GM08714 (cell line): ENCODE measurements around the gene SLC25A42.
"Not testable (repeated sequence)": the region's sequence is repeated elsewhere in the genome, so short reads cannot be mapped to it uniquely, and the experiment has no call there.

Experiments used
- H3K4me3 ChIP-seq: fragments of 200-500 bp; sonication (Bioruptor generic); 2 replicates; pipeline ENCODE4 v1.5.1; 2014; ENCODE audit warnings: mild to moderate bottlenecking, low read length, inconsistent platforms
- ZNF274 ChIP-seq: IDR thresholded peaks from 2 replicates; pipeline ENCODE4 v1.6.1; 2012; ENCODE audit warnings: mild to moderate bottlenecking, low read depth, low read length

Gene SLC25A42, protein sequence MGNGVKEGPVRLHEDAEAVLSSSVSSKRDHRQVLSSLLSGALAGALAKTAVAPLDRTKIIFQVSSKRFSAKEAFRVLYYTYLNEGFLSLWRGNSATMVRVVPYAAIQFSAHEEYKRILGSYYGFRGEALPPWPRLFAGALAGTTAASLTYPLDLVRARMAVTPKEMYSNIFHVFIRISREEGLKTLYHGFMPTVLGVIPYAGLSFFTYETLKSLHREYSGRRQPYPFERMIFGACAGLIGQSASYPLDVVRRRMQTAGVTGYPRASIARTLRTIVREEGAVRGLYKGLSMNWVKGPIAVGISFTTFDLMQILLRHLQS

DNA sequence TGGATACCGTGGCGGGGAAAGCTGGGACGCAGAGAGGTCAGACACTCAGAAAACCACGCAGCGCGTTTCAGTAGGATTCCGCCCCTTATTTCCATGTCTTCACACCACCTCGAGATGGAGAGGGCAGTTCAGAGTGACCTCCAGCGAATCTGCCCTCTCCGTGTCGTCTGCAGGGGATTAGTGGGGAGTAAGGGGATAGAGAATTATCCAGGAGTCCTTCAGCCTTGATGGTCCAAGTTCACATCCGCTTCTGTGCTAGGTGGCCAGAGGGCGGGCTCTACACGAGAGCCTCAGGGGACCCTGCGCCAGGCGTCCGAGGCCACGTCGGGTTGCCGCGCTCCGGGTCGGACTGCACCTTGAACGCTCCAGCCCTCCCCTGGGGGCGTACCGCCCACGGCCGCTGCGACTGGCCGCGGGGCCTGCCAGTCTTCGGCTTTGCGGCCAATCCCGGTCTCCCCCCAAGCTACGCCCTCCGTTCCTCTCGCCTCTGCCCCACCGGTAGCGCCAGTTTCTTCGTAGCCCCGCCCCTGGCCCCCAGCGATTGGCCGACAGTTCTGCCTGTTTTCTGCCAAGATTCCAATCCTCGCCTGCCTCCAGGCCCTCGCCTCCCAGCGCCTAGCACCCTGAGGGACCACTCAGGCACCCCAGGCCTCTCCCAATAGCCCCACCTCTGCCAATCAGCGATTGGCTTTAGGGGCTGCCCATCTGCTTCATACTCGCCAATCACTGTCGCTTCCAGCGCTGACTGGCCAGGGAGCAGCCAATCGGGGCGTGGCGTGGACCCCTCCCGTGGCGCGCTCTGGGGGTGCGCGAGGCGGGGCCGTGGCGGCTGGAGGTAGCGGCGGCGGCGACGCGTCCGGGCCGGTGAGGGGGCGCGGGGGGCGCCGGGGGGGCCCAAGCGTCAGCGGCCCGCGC is at the start of gene SLC25A42:
Gene SLC25A42 (plus strand): TSS at position 812 of the 915 bp plus-strand sequence. CDS start 32,131 bp downstream, outside the sequence.
- peak within 1 kb of the TSS; percentile 77 for H3K4me3 ChIP-seq
- TF ChIP-seq ZNF274 = no peak

DNA sequence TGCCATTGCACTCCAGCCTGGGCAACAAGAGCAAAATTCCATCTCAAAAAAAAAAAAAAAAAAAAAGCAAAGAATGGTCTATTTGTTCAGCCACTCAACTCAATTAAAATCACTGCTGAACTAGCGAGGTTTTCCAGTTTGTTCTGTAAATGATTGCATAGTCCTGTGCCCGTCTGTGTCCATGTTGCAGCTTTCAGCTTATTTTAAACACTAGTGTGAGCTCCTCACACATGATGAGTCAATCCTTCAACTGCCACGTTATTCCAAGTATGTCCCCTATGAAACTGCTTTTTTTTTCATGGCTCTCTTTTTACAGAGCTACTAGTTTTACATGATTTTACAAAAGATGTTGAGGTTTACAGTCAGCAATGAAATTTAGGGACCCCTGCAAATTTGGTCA is 42.7 kb upstream of the SLC25A42 start:
- no peak overlapping the region for H3K4me3 ChIP-seq
- TF ChIP-seq ZNF274 = no peak

DNA sequence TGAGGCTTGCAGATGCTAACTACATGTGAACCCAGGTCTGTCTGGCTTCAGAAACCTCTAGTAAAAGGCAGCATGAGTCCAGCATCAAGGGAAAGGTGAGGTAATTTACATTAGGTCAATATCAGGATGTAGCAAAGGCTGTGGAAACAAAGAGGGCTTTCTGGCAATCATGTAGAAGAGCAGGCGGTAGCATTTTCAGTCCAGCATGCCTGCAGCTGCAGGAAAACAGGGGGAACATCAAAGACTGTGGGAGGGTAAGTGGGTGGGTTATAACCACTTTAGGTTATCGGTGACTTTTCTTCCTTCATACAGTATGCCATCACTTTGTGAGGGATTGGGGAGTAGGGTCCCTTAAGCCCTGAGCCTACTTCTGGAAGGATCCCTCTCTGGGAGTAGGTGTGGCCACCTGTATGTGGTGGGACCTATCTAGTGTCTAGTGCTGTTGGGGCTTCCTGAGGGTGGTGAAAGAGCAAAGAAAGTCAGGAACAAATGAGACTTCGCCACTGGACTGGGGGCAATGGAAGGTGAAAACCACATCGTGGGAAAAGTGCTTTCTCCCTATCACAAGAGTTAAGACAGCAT is 41.3 kb upstream of the SLC25A42 start:
- H3K4me3 ChIP-seq = no peak overlapping the region
- no peak for TF ChIP-seq ZNF274

DNA sequence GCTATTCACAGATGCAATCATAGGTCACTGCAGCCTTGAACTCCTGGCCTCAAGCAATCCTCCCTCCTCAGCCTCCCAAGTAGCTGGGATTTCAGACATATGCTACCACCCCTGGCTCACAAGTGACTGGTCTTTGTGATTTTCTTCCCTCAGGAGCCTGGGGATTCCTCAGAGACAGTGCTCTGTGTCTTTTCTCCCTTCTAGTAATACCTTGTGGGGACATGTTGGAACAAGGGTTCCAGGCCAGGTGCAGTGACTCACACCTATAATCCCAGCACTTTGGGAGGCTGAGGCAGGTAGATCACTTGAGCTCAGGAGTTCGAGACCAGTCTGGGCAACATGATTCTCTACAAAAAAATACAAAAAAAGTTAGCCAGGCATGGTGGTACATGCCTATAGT is 40.4 kb upstream of the SLC25A42 start:
- H3K4me3 ChIP-seq = not testable (repeated sequence)

DNA sequence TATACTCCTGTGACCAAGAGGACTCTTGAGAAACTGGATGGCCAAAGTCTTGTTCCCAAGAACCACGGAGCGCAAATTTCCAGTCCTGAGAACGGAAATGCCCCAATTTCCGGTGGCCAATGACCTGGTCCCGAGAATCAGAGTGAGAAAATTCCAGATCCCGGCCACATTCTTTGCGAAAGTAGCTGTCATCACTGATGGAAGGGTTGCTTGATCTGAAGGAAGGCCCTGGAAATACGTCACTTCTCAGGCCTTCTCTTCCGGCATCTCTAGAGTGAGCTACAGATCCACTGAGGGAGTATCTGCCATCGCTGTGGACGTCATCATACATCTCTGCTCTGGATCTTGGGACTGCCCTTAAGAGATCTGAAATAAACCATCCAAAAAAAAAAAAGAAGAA is 37.9 kb upstream of the SLC25A42 start:
- H3K4me3 ChIP-seq = no peak overlapping the region
- TF ChIP-seq ZNF274 = no peak

DNA sequence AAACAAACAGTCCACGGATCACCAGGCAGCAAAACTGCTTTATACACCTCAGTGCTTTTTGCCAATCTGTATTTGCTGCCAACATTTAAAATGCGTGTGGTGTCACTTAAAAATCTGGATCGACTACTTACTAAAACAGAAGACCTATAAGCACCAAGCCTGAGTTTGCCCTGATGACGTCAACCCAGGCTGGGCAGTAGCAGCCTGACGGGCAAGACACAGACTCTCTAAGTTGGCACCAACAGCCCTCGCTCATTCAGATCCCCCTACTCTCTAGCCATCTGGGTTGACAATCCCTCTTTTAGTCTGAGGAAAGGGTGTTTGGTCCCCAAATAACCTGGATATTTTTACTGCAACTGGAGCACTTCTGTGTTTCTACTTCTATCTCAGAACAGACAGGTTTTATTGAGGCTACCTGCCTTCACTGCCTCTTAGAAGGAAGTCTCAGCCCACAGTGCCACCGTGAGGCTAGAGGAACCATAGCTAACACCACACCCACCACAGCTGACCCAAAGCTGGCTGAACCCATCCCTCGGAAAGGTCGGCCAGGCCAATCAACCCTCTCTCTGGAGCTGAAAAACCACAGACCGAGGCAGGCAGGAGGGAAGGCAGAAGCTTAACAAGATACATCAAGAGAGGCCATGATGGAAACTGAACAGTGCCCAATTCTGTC is 37.4 kb upstream of the SLC25A42 start:
- H3K4me3 ChIP-seq = no peak overlapping the region
- no peak for TF ChIP-seq ZNF274

DNA sequence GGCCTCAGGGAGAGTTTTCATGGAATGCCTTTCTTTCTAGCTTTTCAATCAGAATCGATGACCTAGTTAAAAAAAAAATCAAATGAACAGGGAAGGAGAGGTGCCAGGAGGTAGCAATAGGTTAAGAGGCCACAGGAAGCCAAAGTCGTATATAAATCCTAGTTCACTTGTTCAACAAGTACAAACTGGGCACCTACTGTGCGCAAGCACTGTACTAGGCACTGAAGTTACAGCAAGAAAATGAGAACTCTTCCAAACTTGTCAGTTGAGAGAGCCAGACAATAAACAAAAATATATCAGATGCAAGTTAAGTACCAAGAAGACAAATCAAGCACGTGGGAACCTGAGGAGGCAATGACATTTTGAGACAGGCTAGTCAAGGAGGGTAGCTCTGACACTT is 36.6 kb upstream of the SLC25A42 start:
- no peak for TF ChIP-seq ZNF274
- no peak overlapping the region for H3K4me3 ChIP-seq

DNA sequence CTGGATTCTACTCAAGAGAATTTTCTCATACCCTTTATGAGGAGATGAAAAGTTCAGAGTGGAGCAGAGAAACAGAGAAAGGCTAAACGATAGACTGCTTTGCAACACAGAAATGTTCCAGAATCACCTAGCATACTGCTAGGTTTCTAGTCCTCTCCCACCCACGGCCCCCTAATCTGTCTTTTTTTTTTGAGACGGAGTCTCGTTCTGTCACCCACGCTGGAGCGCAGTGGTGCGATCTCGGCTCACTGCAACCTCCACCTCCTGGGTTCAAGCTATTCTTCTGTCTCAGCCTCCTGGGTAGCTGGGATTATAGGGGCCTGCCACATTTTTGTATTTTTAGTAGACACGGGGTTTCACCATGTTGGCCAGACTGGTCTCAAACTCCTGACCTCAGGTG is 35.3 kb upstream of the SLC25A42 start:
- no peak for TF ChIP-seq ZNF274
- no peak overlapping the region for H3K4me3 ChIP-seq

DNA sequence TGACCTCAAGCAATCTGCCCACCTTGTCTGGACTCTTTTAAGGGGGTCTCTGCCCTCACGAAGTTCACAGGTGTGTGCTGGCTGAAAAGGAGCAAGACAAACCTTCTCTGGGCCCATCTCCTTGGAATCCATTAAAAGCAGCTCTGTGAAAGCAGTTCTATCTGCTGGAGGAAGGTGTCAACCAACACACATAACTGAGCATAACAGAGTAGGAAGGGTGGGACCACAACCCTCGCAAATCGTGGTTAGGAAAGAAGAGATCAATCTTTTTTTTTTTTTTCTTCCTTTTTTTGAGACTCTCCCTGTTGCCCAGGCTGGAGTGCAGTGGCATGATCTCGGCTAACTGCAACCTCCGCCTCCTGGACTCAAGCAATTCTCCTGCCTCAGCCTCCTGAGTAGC is 31.9 kb upstream of the SLC25A42 start:
- peak overlapping the region; percentile 93; the same call in 1 of the 2 replicates for H3K4me3 ChIP-seq
- TF ChIP-seq ZNF274 = no peak

DNA sequence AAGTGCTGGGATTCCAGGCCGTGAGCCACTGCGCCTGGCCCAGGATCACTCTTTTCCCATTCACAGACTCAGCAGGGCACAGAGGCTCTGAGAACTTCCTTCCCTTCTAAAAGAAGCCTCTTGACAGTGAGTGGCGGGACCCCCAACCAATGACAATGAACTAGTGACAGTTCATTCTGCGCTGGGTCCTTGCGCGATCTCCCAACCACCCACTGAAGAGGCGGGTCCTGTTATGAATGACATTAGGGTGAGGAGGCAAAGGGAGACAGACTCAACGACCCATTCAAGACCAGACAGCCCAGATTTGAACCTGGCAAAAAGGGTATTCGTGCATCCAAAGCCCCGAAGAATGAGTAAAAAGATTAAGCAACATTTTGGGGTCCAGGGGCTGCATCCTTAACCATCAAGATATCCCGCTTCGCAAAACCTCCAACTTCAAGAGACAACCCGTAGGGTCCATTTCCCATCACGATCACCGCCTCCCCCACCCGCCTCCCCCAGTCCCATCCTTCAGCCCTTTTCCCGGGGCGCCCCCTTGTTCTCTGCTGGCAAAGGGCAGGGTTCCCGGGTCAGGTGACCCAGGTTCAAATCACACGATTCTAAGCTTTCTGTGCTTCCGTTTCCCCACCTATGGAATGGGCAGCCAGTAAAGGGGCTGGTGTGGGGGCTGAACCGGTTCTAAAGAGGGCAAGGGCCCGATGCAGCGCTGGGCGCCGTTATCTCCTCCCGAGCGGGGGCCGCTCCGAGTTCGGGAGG is 31.2 kb upstream of the SLC25A42 start:
- no peak for TF ChIP-seq ZNF274

DNA sequence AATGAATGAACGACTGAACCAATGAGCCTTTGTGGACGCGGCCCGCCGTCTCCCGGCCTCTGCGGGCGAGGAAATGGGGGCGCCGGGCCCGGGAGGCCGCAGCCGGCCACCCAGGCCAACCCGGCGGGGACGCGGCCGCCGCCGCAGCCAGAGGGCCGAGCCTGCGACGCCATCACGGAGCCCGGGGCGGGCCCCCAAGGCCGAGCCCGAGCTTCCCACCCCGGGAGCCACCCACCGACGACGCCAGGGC is 30.7 kb upstream of the SLC25A42 start:
- peak overlapping the region; percentile 93 for H3K4me3 ChIP-seq
- TF ChIP-seq ZNF274 = no peak

More for the DNA sequence above, 31.2 kb upstream of the SLC25A42 start:
- H3K4me3 ChIP-seq = peak overlapping the region; percentile 93

DNA sequence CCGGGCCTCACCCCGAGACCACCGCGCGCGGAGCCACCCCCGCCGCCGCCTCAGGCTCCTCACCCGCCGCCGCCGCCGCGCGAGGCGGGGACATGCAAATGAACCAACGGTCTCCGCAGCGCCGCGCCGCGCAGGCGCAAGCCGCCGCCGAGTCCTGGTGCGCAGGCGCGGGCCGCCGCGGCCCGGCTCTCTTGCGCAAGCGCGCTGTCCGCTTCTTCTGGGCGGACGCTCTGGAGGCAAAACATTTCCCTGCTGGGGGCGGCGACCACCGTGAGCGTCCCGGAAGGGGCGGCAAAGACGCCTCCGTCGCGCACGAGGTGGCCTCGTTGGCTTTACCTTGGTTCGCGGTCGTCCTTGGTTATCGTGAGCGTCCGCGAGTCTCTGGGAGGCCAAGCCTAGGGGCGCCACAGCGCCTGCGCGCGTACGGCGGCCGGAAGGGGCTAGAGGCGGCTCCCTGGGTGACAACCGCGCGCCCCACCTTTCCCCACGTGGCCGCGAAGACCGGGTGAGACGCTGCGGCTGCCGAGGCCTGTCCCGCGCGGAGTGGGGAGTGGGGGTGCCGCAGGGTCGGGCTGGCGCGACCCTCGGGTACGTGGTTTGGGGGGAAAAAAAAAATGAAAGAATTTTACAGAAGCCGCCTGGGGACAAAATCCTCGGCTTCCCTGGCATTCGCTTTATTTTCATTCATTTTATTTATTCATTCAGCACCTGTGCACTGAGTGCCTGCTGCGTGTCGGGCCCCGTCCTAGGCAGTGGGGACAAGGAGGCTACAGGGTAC is 30.2 kb upstream of the SLC25A42 start, which contains the start of the genes ARMC6 and SUGP2:
Gene ARMC6 (plus strand): TSS at position 178 of the 778 bp plus-strand sequence. CDS start 607 bp downstream, outside the sequence.
Gene SUGP2 (minus strand): TSS at position 92 of the 778 bp plus-strand sequence. CDS start 2,446 bp downstream, outside the sequence.
- peak within 1 kb of the TSS; percentile 93 for H3K4me3 ChIP-seq
- TF ChIP-seq ZNF274 = no peak

DNA sequence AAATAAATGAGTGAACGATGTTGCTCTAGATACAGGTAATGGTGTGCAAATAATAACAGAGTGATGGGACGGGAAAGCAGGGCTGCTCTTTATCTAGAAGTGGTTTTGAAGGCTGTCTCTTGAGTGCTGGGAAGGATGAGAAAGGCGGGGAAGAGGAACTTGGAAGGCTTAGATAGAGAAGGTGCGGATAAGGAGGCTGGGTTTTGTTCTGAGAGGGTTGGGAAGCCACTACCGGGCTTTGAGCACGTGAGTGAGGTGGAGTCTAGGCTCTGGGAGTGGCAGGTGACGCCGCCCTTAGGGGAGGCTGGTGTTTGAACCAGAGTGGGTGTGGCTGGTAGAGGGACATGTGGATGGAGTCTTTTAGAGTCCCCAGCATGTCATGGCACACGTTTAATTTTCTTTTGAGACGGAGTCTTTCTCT is 29.6 kb upstream of the SLC25A42 start:
- no peak for TF ChIP-seq ZNF274
- H3K4me3 ChIP-seq = peak overlapping the region; percentile 78

DNA sequence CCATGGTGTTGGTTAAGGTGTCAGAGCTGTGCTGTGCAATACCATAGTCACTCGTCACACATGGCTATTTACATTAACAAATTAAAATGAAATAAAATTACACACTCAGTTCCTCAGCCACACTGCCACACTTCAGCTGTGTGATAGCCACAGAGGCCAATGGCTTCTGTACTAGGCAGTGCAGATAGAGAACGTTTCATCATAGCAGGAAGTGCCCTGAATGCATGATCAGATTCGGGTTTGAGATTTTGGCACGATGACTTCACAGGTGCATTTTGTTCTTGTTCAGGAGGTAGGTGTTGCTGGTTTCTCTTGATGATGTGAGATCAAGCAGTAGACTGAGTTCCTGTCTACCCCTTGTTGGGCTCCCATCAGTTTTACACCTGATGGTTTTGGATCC is 23.9 kb upstream of the SLC25A42 start:
- no peak overlapping the region for H3K4me3 ChIP-seq
- TF ChIP-seq ZNF274 = no peak
